IMR-90 (cell line): ENCODE data around the gene ASTN2.
A peak's percentile ranks its signal among the peaks of the same experiment; 100 is the strongest.

Experiments used
- BHLHE40 ChIP-seq: fragments of 150-350 bp; IDR thresholded peaks from 2 replicates; pipeline ENCODE4 v1.6.1; 2016; ENCODE audit warnings: mild to moderate bottlenecking, low read depth, low read length
- CEBPB ChIP-seq: IDR thresholded peaks from 2 replicates; pipeline ENCODE4 v1.6.1; 2012; ENCODE audit warnings: low read depth, low read length, improper control_type of control experiment
- CTCF ChIP-seq: conservative IDR thresholded peaks from 2 replicates; pipeline ENCODE4 v1.5.1; 2012; ENCODE audit warnings: mild to moderate bottlenecking, low read depth, low read length, improper control_type of control experiment
- ELK1 ChIP-seq: fragments of 150-350 bp; IDR thresholded peaks from 2 replicates; pipeline ENCODE4 v1.6.1; 2016; ENCODE audit warnings: low read depth, mild to moderate bottlenecking, low read length, moderate library complexity, borderline replicate concordance
- MAFK ChIP-seq: IDR thresholded peaks from 2 replicates; pipeline ENCODE4 v1.6.1; 2012; ENCODE audit warnings: low read depth, low read length, improper control_type of control experiment
- MAZ ChIP-seq: IDR thresholded peaks from 2 replicates; pipeline ENCODE4 v1.6.1; 2012; ENCODE audit warnings: low read depth, mild to moderate bottlenecking, low read length, improper control_type of control experiment, moderate library complexity, borderline replicate concordance
- POLR2A ChIP-seq: IDR thresholded peaks from 2 replicates; pipeline ENCODE4 v1.6.1; 2012; ENCODE audit warnings: mild to moderate bottlenecking, low read depth, low read length
- RAD21 ChIP-seq: IDR thresholded peaks from 2 replicates; pipeline ENCODE4 v1.6.1; 2012; ENCODE audit warnings: low read length, improper control_type of control experiment
- RCOR1 ChIP-seq: IDR thresholded peaks from 2 replicates; pipeline ENCODE4 v1.6.1; 2012; ENCODE audit warnings: mild to moderate bottlenecking, low read length, improper control_type of control experiment; ENCODE audit not compliant: insufficient replicate concordance
- SMC3 ChIP-seq: fragments of 150-350 bp; IDR thresholded peaks from 2 replicates; pipeline ENCODE4 v1.6.1; 2016; ENCODE audit warnings: low read depth, mild to moderate bottlenecking, antibody characterized with exemption, low read length, moderate library complexity
- USF2 ChIP-seq: fragments of 150-350 bp; IDR thresholded peaks from 2 replicates; pipeline ENCODE4 v1.6.1; 2017; ENCODE audit warnings: mild to moderate bottlenecking, antibody characterized with exemption, low read length, low read depth

GRCh38 chr9:116737152-116737546 lies 677.7 kb downstream of the ASTN2 start:
- peak; percentile 93 for TF ChIP-seq CTCF
- no peak for TF ChIP-seq POLR2A
- no peak for TF ChIP-seq CEBPB
- TF ChIP-seq USF2: no peak
- TF ChIP-seq MAZ: no peak
- TF ChIP-seq RAD21: peak; percentile 91
- no peak for TF ChIP-seq MAFK
- no peak for TF ChIP-seq ELK1
- peak; percentile 82 for TF ChIP-seq SMC3
- no peak for TF ChIP-seq RCOR1
- TF ChIP-seq BHLHE40: no peak
